OCI-LY7 (cell line): ENCODE results near the gene PXMP4. TPM values are rescaled to one million over a fixed set of nuclear protein-coding genes. Genes with fewer than 3 reads are reported as not detected.
A peak's percentile ranks its signal among the peaks of the same experiment; 100 is the strongest.

Experiments
- BruUV-seq: library from RNA; stranded (reverse); fragments of 400-500 nt; replicated peaks from 2 replicates; lab custom pipeline; 2021; lab: Mats Ljungman, UMichigan
- CTCF ChIA-PET: fragments of 300-600 bp; sonication (Branson Sonifier 250); formaldehyde crosslinking; loops from one replicate; lab custom pipeline; 2022; ENCODE audit warnings: antibody characterized with exemption; ENCODE audit not compliant: unreplicated experiment; lab: Charles Lee
- POLR2A ChIA-PET: fragments of 300-600 bp; sonication (Branson Sonifier 250); formaldehyde crosslinking; loops from one replicate; lab custom pipeline; 2022; ENCODE audit warnings: antibody characterized with exemption; lab: Charles Lee
- DNase-seq: peaks from one replicate; pipeline ENCODE4 v3.0.0-alpha.2; 2015; ENCODE audit warnings: low spot score
- H2AFZ ChIP-seq: fragments of 200-600 bp; sonication (generic), shearing (Covaris generic); 2 replicates; pipeline ENCODE4 v1.6.1; 2014; ENCODE audit warnings: mild to moderate bottlenecking, antibody characterized with exemption, low read length, moderate library complexity
- H3K27ac ChIP-seq: fragments of 200-600 bp; sonication (generic); 2 replicates; pipeline ENCODE4 v1.5.1; 2014; ENCODE audit warnings: mixed run types, low read depth, mild to moderate bottlenecking, moderate library complexity, low read length, inconsistent platforms; ENCODE audit not compliant: poor library complexity, severe bottlenecking
- H3K36me3 ChIP-seq: fragments of 200-600 bp; sonication (generic); 2 replicates; pipeline ENCODE4 v1.6.1; 2014; ENCODE audit warnings: mild to moderate bottlenecking, antibody characterized with exemption, low read length, moderate library complexity, mixed read lengths; ENCODE audit not compliant: insufficient read depth
- H3K4me1 ChIP-seq: fragments of 200-600 bp; sonication (generic); 2 replicates; pipeline ENCODE4 v1.5.1; 2014; ENCODE audit warnings: mild to moderate bottlenecking, low read length; ENCODE audit not compliant: insufficient read depth, poor library complexity, severe bottlenecking
- H3K4me2 ChIP-seq: fragments of 200-600 bp; sonication (generic); 2 replicates; pipeline ENCODE4 v1.6.1; 2014; ENCODE audit warnings: mild to moderate bottlenecking, low read length
- H3K4me3 ChIP-seq: fragments of 200-600 bp; sonication (generic); 2 replicates; pipeline ENCODE4 v1.5.1; 2014; ENCODE audit warnings: mild to moderate bottlenecking, low read depth, low read length; ENCODE audit not compliant: poor library complexity, severe bottlenecking
- H3K79me2 ChIP-seq: fragments of 200-600 bp; sonication (generic); 2 replicates; pipeline ENCODE4 v1.6.1; 2016; ENCODE audit warnings: low read depth, mild to moderate bottlenecking, low read length, moderate library complexity, mixed read lengths; ENCODE audit not compliant: insufficient read depth
- H3K9me2 ChIP-seq: fragments of 200-600 bp; sonication (generic); 2 replicates; pipeline ENCODE4 v1.6.1; 2016; ENCODE audit warnings: mild to moderate bottlenecking, low read length, mixed read lengths; ENCODE audit not compliant: insufficient read depth
- H3K9me3 ChIP-seq: fragments of 200-600 bp; sonication (generic); 2 replicates; pipeline ENCODE4 v1.6.1; 2014; ENCODE audit warnings: mild to moderate bottlenecking, mixed run types, low read length, mixed read lengths
- H4K20me1 ChIP-seq: fragments of 200-600 bp; sonication (generic); 2 replicates; pipeline ENCODE4 v1.6.1; 2014; ENCODE audit warnings: mild to moderate bottlenecking, antibody characterized with exemption, low read length, moderate library complexity, mixed read lengths; ENCODE audit not compliant: insufficient read depth
- EZH2phosphoT487 ChIP-seq: fragments of 200-600 bp; sonication (generic); IDR thresholded peaks from 2 replicates; pipeline ENCODE4 v1.6.1; 2018; ENCODE audit warnings: low read depth, borderline replicate concordance, mild to moderate bottlenecking, mixed run types, antibody characterized with exemption, low read length, moderate library complexity, mixed read lengths
- intact Hi-C: fragments of 100-400 bp; cut with micrococcal nuclease; formaldehyde crosslinking; loops from one replicate; pipeline ENCODE4 v1.10.0; 2022; ENCODE audit not compliant: unreplicated experiment
- total RNA-seq, 2 experiments: library from RNA; depleted of rRNA in 1 of 2; stranded (reverse); fragments of >200 nt in 1 of 2; shearing (Covaris generic) in 1 of 2; gene quantifications; 2 replicates each; pipeline ENCODE4 v1.2.3, GENCODE V29; 2014 to 2022
- TF ChIP-seq, protein P1 (sequence below): fragments of 200-600 bp; sonication (generic); conservative IDR thresholded peaks from 2 replicates; pipeline ENCODE4 v1.5.1; 2014; ENCODE audit warnings: mild to moderate bottlenecking, antibody characterized with exemption, low read length, moderate library complexity, mixed read lengths

Gene PXMP4
- total RNA-seq, 2 experiments from 2014 or later = 3.1 to 8.2 TPM

DNA sequence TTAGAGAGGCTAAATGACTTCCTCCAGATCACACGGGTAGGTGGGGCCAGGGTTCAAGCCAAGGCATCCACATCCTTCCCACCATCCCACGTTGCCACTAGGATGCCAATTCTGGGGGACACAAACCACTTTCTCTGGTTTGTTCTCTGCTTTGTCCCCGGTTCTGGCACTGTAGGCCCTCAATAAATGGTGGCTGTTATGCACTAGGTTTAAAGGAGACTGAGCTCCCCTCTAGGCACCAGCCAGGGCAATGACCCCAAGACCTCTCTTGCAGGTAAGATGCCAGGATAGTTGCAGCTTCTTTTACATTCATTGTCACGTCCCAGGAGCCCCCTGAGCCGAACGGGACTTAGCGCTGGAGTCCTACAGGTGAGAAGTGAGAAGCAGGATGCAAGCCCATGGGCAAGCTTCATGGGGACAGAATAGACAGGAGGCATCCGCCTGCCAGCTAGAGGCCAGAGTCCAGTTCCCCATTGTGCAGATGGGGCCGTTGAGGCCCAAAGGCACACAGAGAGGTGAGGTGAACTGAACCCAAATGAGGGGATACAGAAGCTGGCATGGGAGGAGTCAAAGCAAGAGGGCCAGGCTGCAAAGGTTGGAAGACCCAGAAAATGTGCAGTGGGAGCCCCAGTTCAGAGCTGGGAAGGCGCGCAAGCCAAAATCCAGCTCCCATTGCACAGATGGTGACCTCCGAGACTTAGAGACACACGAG lies 677 bp downstream of the PXMP4 start:
- H3K9me2 ChIP-seq = no peaks in the 10 kb centered on the region
- H4K20me1 ChIP-seq = no peaks in the 10 kb centered on the region
- peaks cover 6% of the 10 kb centered on the region for H3K4me1 ChIP-seq
- peak overlapping the region; percentile 31; the same call in 1 of the 2 replicates for H2AFZ ChIP-seq
- H3K4me2 ChIP-seq = peak overlapping the region; percentile 67
- peak overlapping the region; percentile 8 for H3K27ac ChIP-seq
- H3K79me2 ChIP-seq = no peaks in the 10 kb centered on the region
- no peaks in the 10 kb centered on the region for H3K36me3 ChIP-seq
- no TSS peak for BruUV-seq
- H3K4me3 ChIP-seq = peak overlapping the region; percentile 70
- ChIA-PET CTCF (no interaction called here), POLR2A (interaction anchor here (0.5 to 1.3 kb wide), 4 partner anchors 33 to 160 kb away, joined by 3 to 4 read pairs (median 4); no protein-coding TSS in a partner anchor)
- intact Hi-C loops = no loop called here
- no peak for TF ChIP-seq EZH2phosphoT487
- TF ChIP-seq, protein P1, sequence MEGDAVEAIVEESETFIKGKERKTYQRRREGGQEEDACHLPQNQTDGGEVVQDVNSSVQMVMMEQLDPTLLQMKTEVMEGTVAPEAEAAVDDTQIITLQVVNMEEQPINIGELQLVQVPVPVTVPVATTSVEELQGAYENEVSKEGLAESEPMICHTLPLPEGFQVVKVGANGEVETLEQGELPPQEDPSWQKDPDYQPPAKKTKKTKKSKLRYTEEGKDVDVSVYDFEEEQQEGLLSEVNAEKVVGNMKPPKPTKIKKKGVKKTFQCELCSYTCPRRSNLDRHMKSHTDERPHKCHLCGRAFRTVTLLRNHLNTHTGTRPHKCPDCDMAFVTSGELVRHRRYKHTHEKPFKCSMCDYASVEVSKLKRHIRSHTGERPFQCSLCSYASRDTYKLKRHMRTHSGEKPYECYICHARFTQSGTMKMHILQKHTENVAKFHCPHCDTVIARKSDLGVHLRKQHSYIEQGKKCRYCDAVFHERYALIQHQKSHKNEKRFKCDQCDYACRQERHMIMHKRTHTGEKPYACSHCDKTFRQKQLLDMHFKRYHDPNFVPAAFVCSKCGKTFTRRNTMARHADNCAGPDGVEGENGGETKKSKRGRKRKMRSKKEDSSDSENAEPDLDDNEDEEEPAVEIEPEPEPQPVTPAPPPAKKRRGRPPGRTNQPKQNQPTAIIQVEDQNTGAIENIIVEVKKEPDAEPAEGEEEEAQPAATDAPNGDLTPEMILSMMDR = no peak
- DNase-seq = no peak
- no peaks in the 10 kb centered on the region for H3K9me3 ChIP-seq

DNA sequence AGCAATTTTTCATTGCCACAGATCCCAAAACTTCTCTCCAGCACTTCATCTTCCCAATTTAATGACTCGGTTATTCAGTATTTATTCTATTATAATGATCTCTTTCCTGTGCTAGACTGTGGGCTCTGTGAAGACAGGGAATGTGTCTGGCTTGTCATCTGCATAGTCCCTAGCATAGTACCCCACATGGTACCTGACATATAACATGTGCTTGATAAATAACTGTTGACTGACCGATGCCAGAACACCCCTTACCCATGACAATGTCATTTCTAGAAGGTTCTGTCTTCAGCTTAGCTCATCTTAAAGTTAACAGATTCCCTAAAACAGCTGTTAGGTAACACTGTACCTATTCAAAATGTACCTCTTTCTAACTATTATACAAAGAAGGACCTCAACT lies 3.6 kb downstream of the PXMP4 start:
- Histone ChIP-seq H2AFZ (no peak overlapping the region), H3K27ac (no peak overlapping the region), H3K9me3 (no peaks in the 10 kb centered on the region), H3K9me2 (no peaks in the 10 kb centered on the region), H4K20me1 (no peaks in the 10 kb centered on the region), H3K4me3 (no peak overlapping the region), H3K4me1 (peaks cover 6% of the 10 kb centered on the region), H3K79me2 (no peaks in the 10 kb centered on the region), H3K36me3 (no peaks in the 10 kb centered on the region), H3K4me2 (no peak overlapping the region)
- TF ChIP-seq, protein P1 = no peak
- TF ChIP-seq EZH2phosphoT487 = no peak
- BruUV-seq = no TSS peak
- intact Hi-C loops = no loop called here
- POLR2A ChIA-PET = no interaction called here
- CTCF ChIA-PET = no interaction called here
- no peak for DNase-seq

DNA sequence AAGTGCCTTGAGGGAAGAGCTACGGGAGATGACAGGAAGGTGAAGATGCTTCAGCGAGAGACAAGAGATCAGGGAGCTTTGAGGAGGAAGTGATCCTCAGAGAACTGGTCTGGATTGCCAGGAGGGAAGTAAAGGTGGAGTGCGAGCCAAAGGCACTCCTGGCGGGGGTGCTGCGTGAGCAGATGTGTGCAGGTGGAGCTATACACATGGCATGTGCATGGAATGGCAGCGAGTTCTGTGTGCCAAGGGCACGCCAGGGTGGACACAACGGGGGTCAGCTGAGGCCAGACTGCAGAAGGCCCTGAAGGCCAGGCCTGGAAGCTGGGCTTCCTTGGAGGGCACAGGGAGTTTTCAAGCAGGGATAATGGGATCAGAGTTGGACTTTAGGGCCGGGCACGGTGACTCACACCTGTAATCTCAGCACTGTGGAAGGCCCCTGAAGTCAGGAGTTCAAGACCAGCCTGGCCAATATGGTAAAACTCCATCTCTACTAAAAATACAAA lies 6.2 kb downstream of the PXMP4 start:
- CTCF ChIA-PET = interaction anchor here (0.6 kb wide), 1 partner anchor 149 kb away, joined by 3 read pairs; no protein-coding TSS in a partner anchor
- H3K9me3 ChIP-seq = no peaks in the 10 kb centered on the region
- intact Hi-C loops = no loop called here

More for the DNA sequence above, 6.2 kb downstream of the PXMP4 start:
- POLR2A ChIA-PET = no interaction called here
- Histone ChIP-seq H3K9me2 (no peaks in the 10 kb centered on the region), H3K4me1 (no peaks in the 10 kb centered on the region), H3K79me2 (no peaks in the 10 kb centered on the region), H3K4me2 (no peak overlapping the region), H3K36me3 (no peaks in the 10 kb centered on the region), H4K20me1 (no peaks in the 10 kb centered on the region), H2AFZ (no peak overlapping the region), H3K27ac (no peak overlapping the region), H3K4me3 (no peak overlapping the region)
- TF ChIP-seq EZH2phosphoT487 = no peak
- TF ChIP-seq, protein P1 = no peak
- DNase-seq = no peak
- no TSS peak for BruUV-seq
